ENCODE measurements around the gene BCORL1.

DNA sequence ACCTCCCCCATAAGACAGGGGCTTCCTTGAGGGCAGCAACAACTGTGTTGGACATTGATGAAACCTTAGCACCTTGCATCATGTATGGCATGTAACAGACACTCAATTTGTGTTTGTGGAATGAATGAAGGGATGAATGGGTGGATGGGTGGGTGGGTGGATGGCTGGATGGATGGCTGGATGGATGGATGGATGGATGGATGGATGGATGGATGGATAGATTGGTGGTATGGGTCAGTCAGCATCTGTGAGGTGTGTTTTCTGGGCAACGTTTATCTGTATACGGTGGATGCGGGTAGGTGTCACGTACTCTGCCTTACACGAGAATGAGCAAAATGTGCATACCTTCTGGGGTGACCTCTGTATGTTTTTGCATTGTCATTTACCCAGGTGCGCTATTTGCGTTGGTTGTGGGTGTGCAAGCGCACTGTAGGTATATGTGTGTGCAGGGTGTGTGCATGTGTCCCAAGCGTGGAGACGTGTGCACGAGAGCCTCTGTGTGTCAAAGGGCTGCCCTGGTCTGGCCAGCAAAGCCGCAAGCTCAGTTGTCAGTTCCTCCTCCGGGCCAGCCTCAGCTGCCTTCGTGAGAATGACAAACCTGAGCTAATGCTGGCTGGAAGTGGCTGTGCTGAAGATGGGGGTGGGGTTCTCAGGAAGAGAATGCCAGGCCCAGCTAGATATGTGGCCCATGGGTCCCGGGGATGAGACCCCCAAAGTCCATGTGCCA is 101.4 kb downstream of the BCORL1 start:
- TF ChIP-seq, protein P1, sequence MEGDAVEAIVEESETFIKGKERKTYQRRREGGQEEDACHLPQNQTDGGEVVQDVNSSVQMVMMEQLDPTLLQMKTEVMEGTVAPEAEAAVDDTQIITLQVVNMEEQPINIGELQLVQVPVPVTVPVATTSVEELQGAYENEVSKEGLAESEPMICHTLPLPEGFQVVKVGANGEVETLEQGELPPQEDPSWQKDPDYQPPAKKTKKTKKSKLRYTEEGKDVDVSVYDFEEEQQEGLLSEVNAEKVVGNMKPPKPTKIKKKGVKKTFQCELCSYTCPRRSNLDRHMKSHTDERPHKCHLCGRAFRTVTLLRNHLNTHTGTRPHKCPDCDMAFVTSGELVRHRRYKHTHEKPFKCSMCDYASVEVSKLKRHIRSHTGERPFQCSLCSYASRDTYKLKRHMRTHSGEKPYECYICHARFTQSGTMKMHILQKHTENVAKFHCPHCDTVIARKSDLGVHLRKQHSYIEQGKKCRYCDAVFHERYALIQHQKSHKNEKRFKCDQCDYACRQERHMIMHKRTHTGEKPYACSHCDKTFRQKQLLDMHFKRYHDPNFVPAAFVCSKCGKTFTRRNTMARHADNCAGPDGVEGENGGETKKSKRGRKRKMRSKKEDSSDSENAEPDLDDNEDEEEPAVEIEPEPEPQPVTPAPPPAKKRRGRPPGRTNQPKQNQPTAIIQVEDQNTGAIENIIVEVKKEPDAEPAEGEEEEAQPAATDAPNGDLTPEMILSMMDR (IDR thresholded peaks at IDR 0.05) = no peak
- no peak for TF ChIP-seq EZH2 (IDR thresholded peaks at IDR 0.05; ENCODE audit: borderline replicate concordance, insufficient read depth, low read depth, low read length, poor library complexity, severe bottlenecking)

Data from B cell (primary cell).